Activated gamma-delta T cell treated with Interleukin-2 at 50 U/mL for 16 hours (primary cell): Measurements from ENCODE around the gene ZSCAN5B.
"Not testable (repeated sequence)": the region's sequence is repeated elsewhere in the genome, so short reads cannot be mapped to it uniquely, and the experiment has no call there.

ENCODE experiments used
- DNase-seq: peaks from one replicate; pipeline ENCODE4 v3.0.0-alpha.2; 2020

The ZSCAN5B gene

GRCh38 chr19:56197646-56198045 lies at the start of gene ZSCAN5B:
Gene ZSCAN5B, minus strand, starts transcription at chr19:56197783. Its CDS starts 4,731 bp downstream, at chr19:56193052.
- DNase-seq: not testable (repeated sequence)

- not testable (repeated sequence) for DNase-seq
Observed at GRCh38 chr19:56245764-56246163, 48.2 kb upstream of the ZSCAN5B start.

GRCh38 chr19:56245121-56245740 lies 47.6 kb upstream of the ZSCAN5B start:
- no peak for DNase-seq

GRCh38 chr19:56223481-56223880 lies 25.9 kb upstream of the ZSCAN5B start:
- no peak for DNase-seq

- DNase-seq: no peak
Observed at GRCh38 chr19:56222901-56223300, 25.3 kb upstream of the ZSCAN5B start.

GRCh38 chr19:56221851-56222250 lies 24.3 kb upstream of the ZSCAN5B start:
- no peak for DNase-seq

- not testable (repeated sequence) for DNase-seq
Observed at GRCh38 chr19:56221442-56221841, 23.9 kb upstream of the ZSCAN5B start.

GRCh38 chr19:56218961-56219360 lies 21.4 kb upstream of the ZSCAN5B start:
- DNase-seq: no peak

- DNase-seq: no peak
Observed at GRCh38 chr19:56217039-56217949, 19.7 kb upstream of the ZSCAN5B start.

GRCh38 chr19:56211718-56212117 lies 14.1 kb upstream of the ZSCAN5B start:
- DNase-seq: no peak

- not testable (repeated sequence) for DNase-seq
Observed at GRCh38 chr19:56210036-56210435, 12.5 kb upstream of the ZSCAN5B start.

GRCh38 chr19:56209091-56209490 lies 11.5 kb upstream of the ZSCAN5B start:
- no peak for DNase-seq

- not testable (repeated sequence) for DNase-seq
Observed at GRCh38 chr19:56207581-56207980, 10.0 kb upstream of the ZSCAN5B start.

- no peak for DNase-seq
Observed at GRCh38 chr19:56201973-56202372, 4.4 kb upstream of the ZSCAN5B start, which contains the start of gene ZSCAN5C. Gene ZSCAN5C, plus strand, starts transcription at chr19:56202273. Its CDS starts 3,641 bp downstream, at chr19:56205914.

- no peak for DNase-seq
Observed at GRCh38 chr19:56199687-56200086, 2.1 kb upstream of the ZSCAN5B start.

- DNase-seq: no peak
Observed at GRCh38 chr19:56193981-56194640, 3.5 kb downstream of the ZSCAN5B start.

- DNase-seq: no peak
Observed at GRCh38 chr19:56191711-56192110, 5.9 kb downstream of the ZSCAN5B start.

- no peak for DNase-seq
Observed at GRCh38 chr19:56191115-56191514, 6.5 kb downstream of the ZSCAN5B start.

- DNase-seq: no peak
Observed at GRCh38 chr19:56189785-56190184, 7.8 kb downstream of the ZSCAN5B start.

- DNase-seq: no peak
Observed at GRCh38 chr19:56177564-56178243, 19.9 kb downstream of the ZSCAN5B start.

GRCh38 chr19:56176881-56177280 lies 20.7 kb downstream of the ZSCAN5B start:
- no peak for DNase-seq

- DNase-seq: not testable (repeated sequence)
Observed at GRCh38 chr19:56176310-56176709, 21.3 kb downstream of the ZSCAN5B start.

GRCh38 chr19:56175861-56176307 lies 21.7 kb downstream of the ZSCAN5B start, which contains the start of gene GALP:
Gene GALP, plus strand, starts transcription at chr19:56176008. Its CDS starts 1,101 bp downstream, at chr19:56177109.
- not testable (repeated sequence) for DNase-seq
